H1 (cell line): ENCODE data around the gene ELFN1. TPM values are rescaled to one million over a fixed set of nuclear protein-coding genes. Genes with fewer than 3 reads are reported as not detected.

Experiments
- CREB1 ChIP-seq: IDR thresholded peaks from 2 replicates; pipeline ENCODE4 v1.6.1; 2012; ENCODE audit warnings: inconsistent platforms
- MAFK ChIP-seq: IDR thresholded peaks from 2 replicates; pipeline ENCODE4 v1.6.1; 2012; ENCODE audit warnings: low read depth, mild to moderate bottlenecking, improper control_type of control experiment, low read length
- SAP30 ChIP-seq: fragments of 300-600 bp; sonication (generic); IDR thresholded peaks from 2 replicates; pipeline ENCODE4 v1.7.1; 2012; ENCODE audit warnings: low read length, moderate library complexity, mild to moderate bottlenecking, inconsistent platforms; ENCODE audit not compliant: insufficient read depth, insufficient replicate concordance
- TBP ChIP-seq: IDR thresholded peaks from 2 replicates; pipeline ENCODE4 v1.6.1; 2011; ENCODE audit warnings: low read depth, low read length, improper control_type of control experiment
- polyA plus RNA-seq, 7 experiments: library from polyadenylated mRNA; depleted of rRNA in 3 of 7; stranded (reverse) in 5 of 7; unstranded in 2 of 7; fragments of >200 nt in 5 of 7; fragments of 200-250 nt in 2 of 7; gene quantifications; 1 replicate in 5 of 7; 2 replicates in 1 of 7; 4 replicates in 1 of 7; pipeline versions ENCODE4 v1.2.1 to v1.2.3, GENCODE V29; 2011 to 2013; ENCODE audit warnings: missing spikeins in 2 of 7, mixed read lengths in 2 of 7
- total RNA-seq: library from RNA; stranded (reverse); fragmentation: NEBNext Ultra II Directional; extraction: Animal tissue kit (Norgen Biotek cat#: 25700); gene quantifications from 2 replicates; pipeline ENCODE4 v1.2.1, GENCODE V29; 2021

Gene ELFN1
- total and polyA plus RNA-seq, 2 of the 8 experiments (the other 6 are each of a cell fraction or from before 2014, with no cell fraction given) = 2.0 to 4.5 TPM

GRCh38 chr7:1646957-1647891 is 22.9 kb upstream of the ELFN1 start (continued):
- TF ChIP-seq SAP30 (no peak), TBP (no peak), CREB1 (no peak), MAFK (no peak)
